GM18499 (cell line): ENCODE measurements around the gene PDIK1L.

Experiments
- ATAC-seq: cut with Tn5 transposase; IDR thresholded peaks from one replicate; pipeline ENCODE4 v1.9.1; 2021; ENCODE audit warnings: moderate number of reproducible peaks; ENCODE audit not compliant: insufficient read depth, unreplicated experiment

PDIK1L gene

DNA sequence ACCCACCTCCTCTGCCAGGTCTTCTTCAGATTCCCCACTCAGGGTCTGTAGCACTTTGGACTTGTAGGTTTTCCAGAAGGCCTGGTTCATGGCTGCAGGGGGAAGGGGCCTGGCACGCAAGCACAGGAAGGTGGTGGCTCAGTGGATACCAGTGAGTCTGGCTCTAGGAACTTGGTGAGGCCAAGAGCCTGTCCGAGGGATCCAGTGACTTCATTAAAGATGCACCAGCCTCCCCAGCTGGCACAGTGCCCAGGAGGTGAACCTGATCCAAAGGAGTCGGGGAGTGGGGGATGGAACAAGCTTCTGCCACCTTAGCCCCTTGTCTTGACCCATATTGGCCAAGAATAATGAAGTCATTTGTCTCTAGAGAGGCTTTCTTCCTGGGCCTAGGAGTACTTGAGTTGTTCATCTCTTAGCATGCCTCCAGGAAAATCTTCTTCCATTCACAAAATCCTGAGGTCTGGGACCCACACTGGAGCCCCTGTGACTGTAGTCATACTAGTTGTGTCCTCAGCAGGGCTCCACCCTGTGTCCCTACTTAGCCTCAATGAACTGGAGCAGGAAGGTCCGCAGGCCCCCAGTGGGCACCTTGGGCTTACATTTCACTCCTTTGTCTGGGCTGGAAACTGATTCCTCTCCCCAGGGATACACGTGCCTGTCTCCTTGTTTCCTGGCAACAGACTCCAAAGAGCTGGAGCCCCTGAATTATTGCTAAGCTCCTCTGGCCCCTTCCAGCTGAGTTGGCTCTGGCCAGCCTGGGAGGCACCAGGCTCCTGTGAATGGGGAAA lies 57.0 kb downstream of the PDIK1L start, which contains the start of gene C1orf232:
TSS of gene C1orf232 (minus strand) at position 554 of the 788 bp plus-strand sequence. CDS start at position 90, 464 bp downstream.
- no peak for ATAC-seq

DNA sequence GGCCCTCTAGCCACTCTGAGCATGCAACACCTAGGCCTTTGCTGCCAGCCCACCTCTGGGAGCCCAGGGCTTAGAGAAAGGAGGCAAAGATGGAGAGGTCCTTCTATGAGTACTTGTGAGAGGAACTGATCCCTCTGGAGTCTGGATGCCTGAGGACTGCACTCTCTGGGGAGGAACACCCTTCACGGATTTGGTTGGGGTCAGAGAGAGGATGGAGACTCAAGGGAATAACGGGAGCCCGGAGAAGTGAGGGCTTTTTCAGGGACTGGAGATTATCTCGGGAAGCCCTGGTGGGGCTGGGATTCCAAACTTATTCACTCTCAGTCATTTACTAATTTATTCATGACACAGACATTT lies 57.6 kb downstream of the PDIK1L start:
- ATAC-seq, result no peak

DNA sequence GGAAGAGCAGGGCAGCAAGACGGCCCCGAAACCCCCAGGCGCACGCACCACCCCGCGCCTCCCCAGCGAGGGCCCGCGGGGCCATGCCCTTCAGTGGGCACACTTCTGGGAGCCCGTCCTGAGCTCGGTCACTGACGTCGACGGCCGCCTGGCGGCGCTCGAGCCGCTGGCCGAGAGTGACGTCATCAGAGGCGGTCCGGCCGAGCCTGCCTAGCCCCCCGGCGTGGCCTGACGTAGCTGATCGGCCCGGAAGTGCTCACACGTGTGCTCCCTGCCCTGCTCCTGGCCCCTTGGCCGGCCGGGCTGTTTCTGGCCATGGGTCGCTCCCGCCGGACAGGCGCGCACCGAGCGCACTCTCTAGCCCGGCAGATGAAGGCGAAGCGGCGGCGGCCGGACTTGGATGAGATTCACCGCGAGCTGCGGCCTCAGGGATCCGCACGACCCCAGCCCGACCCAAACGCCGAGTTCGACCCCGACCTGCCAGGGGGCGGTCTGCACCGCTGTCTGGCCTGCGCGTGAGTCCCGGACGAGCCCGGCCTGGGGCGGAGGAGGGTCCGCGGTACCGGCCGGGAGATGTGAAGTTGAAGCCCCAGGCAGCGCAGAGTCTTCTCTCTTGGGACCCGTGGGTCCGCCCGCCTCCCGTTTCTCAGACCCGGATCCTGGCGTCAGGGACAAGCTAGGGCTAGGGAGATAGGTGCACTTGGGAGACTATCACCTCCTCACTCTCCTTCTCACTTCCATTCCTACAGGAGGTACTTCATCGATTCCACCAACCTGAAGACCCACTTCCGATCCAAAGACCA lies 58.2 kb downstream of the PDIK1L start, which contains the start of gene ZNF593:
TSS of gene ZNF593 (plus strand) at position 240 of the 803 bp plus-strand sequence. CDS start at position 316, 76 bp downstream.
- ATAC-seq, result no peak

- no peak for ATAC-seq
Measured at GRCh38 chr1:26170472-26170821, 58.8 kb downstream of the PDIK1L start.

DNA sequence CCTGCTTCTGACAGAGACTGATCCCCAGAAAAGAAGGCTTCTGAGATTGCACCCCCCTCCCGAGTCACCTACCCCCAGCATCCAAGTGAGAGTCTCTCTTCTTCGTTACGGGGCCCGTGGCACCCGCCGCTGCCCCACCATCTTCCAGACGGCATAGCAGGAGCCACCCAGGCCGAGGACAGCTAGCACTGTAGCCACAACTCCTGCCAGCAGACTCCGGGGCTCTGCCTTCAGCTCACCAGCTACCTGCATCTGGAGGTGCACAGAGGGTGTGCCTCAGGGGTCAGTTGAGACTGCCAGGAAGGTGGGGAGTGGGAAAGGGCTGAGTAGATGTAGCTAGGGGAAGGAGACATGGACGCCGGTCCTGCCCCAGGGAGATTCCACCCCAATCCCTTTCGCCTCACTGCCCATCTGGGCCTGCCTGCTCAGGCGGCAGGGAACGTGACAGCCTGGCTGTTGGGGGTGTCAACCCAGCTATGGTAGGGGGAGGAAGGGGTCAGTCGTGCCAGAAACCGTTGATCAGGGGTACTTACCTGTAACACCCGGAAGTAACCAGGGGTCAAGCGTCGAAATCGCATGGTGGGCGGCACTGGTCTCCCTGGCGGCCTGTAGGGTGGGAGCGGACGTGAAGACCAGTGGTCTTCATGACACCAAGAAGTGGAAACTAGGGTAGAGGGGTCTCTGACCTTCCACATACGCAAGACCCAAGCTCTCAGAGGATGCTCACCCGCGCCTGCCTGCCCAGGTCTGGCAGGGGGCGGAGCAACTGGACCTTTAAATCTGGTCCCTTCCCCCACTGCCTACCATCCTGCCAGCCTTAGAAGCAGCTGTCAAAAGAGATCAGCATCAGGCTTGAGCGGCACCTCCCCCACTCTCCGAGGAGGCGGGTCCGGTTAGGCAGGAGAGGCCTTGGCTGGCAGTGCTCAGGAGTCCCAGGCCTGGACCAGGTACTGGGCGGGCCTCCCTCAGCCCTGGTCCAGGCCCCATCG lies 59.8 kb downstream of the PDIK1L start, which contains the start of gene ZNF593OS:
TSS of gene ZNF593OS (minus strand) at position 749 of the 989 bp plus-strand sequence. CDS start at position 578, 171 bp downstream.
- ATAC-seq, result no peak
